Heart right ventricle (tissue), 16 donors: ENCODE data around the gene UBD. TPM values are rescaled to one million over a fixed set of nuclear protein-coding genes. Genes with fewer than 3 reads are reported as not detected.

Source experiments
- ATAC-seq, 8 donors: fragments of 200-7000 bp; cut with Tn5 transposase; one replicate each; pipeline ENCODE4 v1.9.1; 2020; ENCODE audit warnings: mild to moderate bottlenecking in 8 of 8, moderate library complexity in 8 of 8, moderate number of reproducible peaks in 1 of 8
- DNase-seq, 2 donors: peaks; one replicate each; pipeline ENCODE4 v3.0.0-alpha.2; 2020
- H3K27ac ChIP-seq, 10 donors: fragments of 200-600 bp; sonication (generic) in 2 of 10; one replicate each; pipeline versions ENCODE4 v1.5.0 to v1.8.0; 2020 to 2022; ENCODE audit warnings: mild to moderate bottlenecking in 3 of 10
- H3K27me3 ChIP-seq, 7 donors: fragments of 200-600 bp; one replicate each; pipeline ENCODE4 v1.8.0; 2021 to 2022; ENCODE audit warnings: mild to moderate bottlenecking in 2 of 7
- H3K36me3 ChIP-seq, 9 donors: fragments of 200-600 bp; sonication (generic) in 1 of 9; one replicate each; pipeline versions ENCODE4 v1.5.0 to v1.8.0; 2020 to 2022; ENCODE audit warnings: mild to moderate bottlenecking in 2 of 9
- H3K4me1 ChIP-seq, 9 donors: fragments of 200-600 bp; sonication (generic) in 1 of 9; one replicate each; pipeline versions ENCODE4 v1.5.0 to v1.8.0; 2020 to 2022; ENCODE audit warnings: mild to moderate bottlenecking in 4 of 9
- H3K4me3 ChIP-seq, 10 donors: fragments of 200-600 bp; sonication (generic) in 2 of 10; one replicate each; pipeline versions ENCODE4 v1.5.0 to v1.8.0; 2020 to 2022; ENCODE audit warnings: mild to moderate bottlenecking in 7 of 10, moderate library complexity in 2 of 10
- H3K9me3 ChIP-seq, 11 donors: fragments of 200-600 bp in 10 of 11; sonication (generic) in 2 of 11; one replicate each; pipeline versions ENCODE4 v1.5.0 to v1.8.0; 2013 to 2022; ENCODE audit warnings: mild to moderate bottlenecking in 2 of 11, control low read depth in 1 of 11, moderate library complexity in 1 of 11
- WGBS, 2 donors: extraction: QIAGEN DNeasy Blood & Tissue Kit; methylation state at CpG; one replicate each; pipeline ENCODE4 v1.1.7; 2013; ENCODE audit warnings: inconsistent platforms in 1 of 2; 5-methylcytosine and 5-hydroxymethylcytosine counted together
- intact Hi-C, 10 donors: fragments of 100-400 bp; cut with DNase I; formaldehyde crosslinking; loops; one replicate each; pipeline versions ENCODE4 v1.11.1 to v1.14.2; 2022
- polyA plus RNA-seq, 2 donors: library from polyadenylated mRNA; stranded (reverse); fragments of 200-250 nt; gene quantifications; one replicate each; pipeline ENCODE4 v1.2.3, GENCODE V29; 2013
- total RNA-seq, 10 donors: library from RNA; stranded (reverse); fragmentation: NEBNext Ultra II Directional in 3 of 10; extraction: Animal tissue kit (Norgen Biotek cat#: 25700) in 3 of 10; gene quantifications; one replicate each; pipeline versions ENCODE4 v1.2.1 to v1.2.4, GENCODE V29; 2021 to 2023
- TF ChIP-seq, protein P1 (sequence below), 9 donors: fragments of 200-600 bp; sonication (generic) in 2 of 9; IDR thresholded peaks; one replicate each; pipeline versions ENCODE4 v1.5.0 to v1.8.0; 2021 to 2022; ENCODE audit warnings: antibody characterized with exemption in 9 of 9, mild to moderate bottlenecking in 5 of 9, moderate library complexity in 1 of 9
- donor health status: Arrhythmogenic right ventricular cardiomyopathy.
- donor health status: ischemic (EF 13 %, LVEDD 7.1; RV severe dilation, severe dysfunction).
- donor health status: healthy with polysubstance abuse.
- donor health status: DM: no; HTN: yes; CAD: no.
- donor health status: DM: no; HTN: no; CAD: no.
- donor health status: ischemic (EF 25% LVEDD 6.9; RV normal size, moderate dysfunction).
- donor health status: ischemic (EF 25% LVEDD 5.7; RV mildly dilated, moderate dysfunction).
- donor health status: healthy.
- donor health status: DM: yes; HTN: yes; CAD: no.
- donor health status: Ischemic cardiomyopathy.
- donor health status: ischemic (EF 35%, LVEDD 5.7; RV mildly dilated, moderate dysfunction).
- donor health status: nonischemic (EF 11% LVEDD 7.7; RV severe dilation, severe dysfunction).
- donor health status: DM: yes; HTN: yes; CAD: no.
- donor health status: PGD.
- donor health status: ischemic (EF 29% LVEDD 5.4; RV normal size, mild dysfunction).
- donor health status: nonischemic (EF 23%, LVEDD 6.1; RV moderate dilation, normal function).

The UBD gene
- total and polyA plus RNA-seq, 12 donors = 0.23 to 53.8 (median 0.42) TPM; not detected in 7

GRCh38 chr6:29506446-29507067 is 53.0 kb downstream of the UBD start:
- Histone ChIP-seq H3K27ac (no peak overlapping the region), H3K4me3 (no peak overlapping the region), H3K9me3 (no peaks in the 10 kb centered on the region), H3K4me1 (no peaks in the 10 kb centered on the region), H3K36me3 (no peaks in the 10 kb centered on the region), H3K27me3 (peaks cover 0 to 28% (median 4%) of the 10 kb centered on the region in 7 donors)
- TF ChIP-seq, protein P1, sequence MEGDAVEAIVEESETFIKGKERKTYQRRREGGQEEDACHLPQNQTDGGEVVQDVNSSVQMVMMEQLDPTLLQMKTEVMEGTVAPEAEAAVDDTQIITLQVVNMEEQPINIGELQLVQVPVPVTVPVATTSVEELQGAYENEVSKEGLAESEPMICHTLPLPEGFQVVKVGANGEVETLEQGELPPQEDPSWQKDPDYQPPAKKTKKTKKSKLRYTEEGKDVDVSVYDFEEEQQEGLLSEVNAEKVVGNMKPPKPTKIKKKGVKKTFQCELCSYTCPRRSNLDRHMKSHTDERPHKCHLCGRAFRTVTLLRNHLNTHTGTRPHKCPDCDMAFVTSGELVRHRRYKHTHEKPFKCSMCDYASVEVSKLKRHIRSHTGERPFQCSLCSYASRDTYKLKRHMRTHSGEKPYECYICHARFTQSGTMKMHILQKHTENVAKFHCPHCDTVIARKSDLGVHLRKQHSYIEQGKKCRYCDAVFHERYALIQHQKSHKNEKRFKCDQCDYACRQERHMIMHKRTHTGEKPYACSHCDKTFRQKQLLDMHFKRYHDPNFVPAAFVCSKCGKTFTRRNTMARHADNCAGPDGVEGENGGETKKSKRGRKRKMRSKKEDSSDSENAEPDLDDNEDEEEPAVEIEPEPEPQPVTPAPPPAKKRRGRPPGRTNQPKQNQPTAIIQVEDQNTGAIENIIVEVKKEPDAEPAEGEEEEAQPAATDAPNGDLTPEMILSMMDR (IDR thresholded peaks at IDR 0.05) = no peak
- DNase-seq = no peak
- ATAC-seq = no peak
- intact Hi-C loops = no loop called here
- 68 to 77% methylated on average over 11 of the region's 11 CpGs for WGBS, 2 donors

DNA sequence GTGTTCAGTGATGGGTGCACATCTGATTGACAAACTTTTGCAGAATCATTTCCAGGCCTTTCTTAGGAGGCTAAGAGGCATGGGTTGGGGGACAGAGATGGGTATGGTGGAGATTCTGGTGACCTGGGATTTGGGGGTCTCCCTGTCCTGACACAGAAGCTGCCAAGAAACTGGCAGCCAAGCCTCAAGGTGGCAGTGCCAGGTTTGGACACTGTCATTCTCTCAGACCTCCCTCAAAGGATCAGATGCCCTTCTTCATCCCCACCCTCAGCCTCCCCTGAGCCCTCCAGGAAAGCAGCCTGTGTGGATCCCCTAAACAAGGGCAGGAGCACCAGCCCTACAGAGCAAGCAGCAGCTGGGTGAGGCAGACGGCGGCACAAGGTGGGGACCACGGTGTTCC is 53.7 kb downstream of the UBD start:
- intact Hi-C loops = no loop called here
- Histone ChIP-seq H3K36me3 (no peaks in the 10 kb centered on the region), H3K9me3 (no peaks in the 10 kb centered on the region), H3K27me3 (peaks cover 0 to 34% (median 12%) of the 10 kb centered on the region in 7 donors), H3K27ac (no peak overlapping the region), H3K4me3 (no peak overlapping the region), H3K4me1 (no peaks in the 10 kb centered on the region)
- ATAC-seq = no peak
- WGBS, 2 donors = 93 to 94% methylated on average over 3 of the region's 3 CpGs
- TF ChIP-seq, protein P1 (IDR thresholded peaks at IDR 0.05) = no peak
- no peak for DNase-seq

Other genes starting within 250 kb of the UBD start
- gene OR5V1, start 190.9 kb downstream of the UBD start, total RNA-seq = not detected
- not detected for gene OR5V1, start 190.9 kb downstream of the UBD start, polyA plus RNA-seq
- not detected for gene OR12D3, start 184.4 kb downstream of the UBD start, total RNA-seq
- not detected for gene OR12D3, start 184.4 kb downstream of the UBD start, polyA plus RNA-seq
- gene OR12D2, start 164.1 kb downstream of the UBD start, total RNA-seq = not detected
- gene OR12D2, start 164.1 kb downstream of the UBD start, polyA plus RNA-seq = not detected
- not detected for gene OR12D1, start 144.8 kb downstream of the UBD start, total RNA-seq
- not detected for gene OR12D1, start 144.8 kb downstream of the UBD start, polyA plus RNA-seq
- gene OR10C1, start 120.4 kb downstream of the UBD start, total RNA-seq = not detected
- gene OR10C1, start 120.4 kb downstream of the UBD start, polyA plus RNA-seq = not detected
- not detected for gene OR11A1, start 102.7 kb downstream of the UBD start, total RNA-seq
- gene OR11A1, start 102.7 kb downstream of the UBD start, polyA plus RNA-seq = not detected
- gene OR2H1, start 102.6 kb downstream of the UBD start, total RNA-seq = not detected
- gene OR2H1, start 102.6 kb downstream of the UBD start, polyA plus RNA-seq = not detected
- gene MAS1L, start 71.8 kb downstream of the UBD start, total RNA-seq = not detected
- not detected for gene MAS1L, start 71.8 kb downstream of the UBD start, polyA plus RNA-seq
- gene OR2H2, start 25.4 kb upstream of the UBD start, total RNA-seq = not detected
- gene OR2H2, start 25.4 kb upstream of the UBD start, polyA plus RNA-seq = not detected
- 10 to 100 TPM; 10.2 to 31.0 (median 18.2) TPM for gene GABBR1, start 73.5 kb upstream of the UBD start, total RNA-seq
- 10 to 100 TPM; 10.4 to 41.3 TPM for gene GABBR1, start 73.5 kb upstream of the UBD start, polyA plus RNA-seq
- 10 to 100 TPM in 2 of 10 donors, 1 to 10 TPM in 8; 1.6 to 13.6 (median 3.2) TPM for gene MOG, start 97.4 kb upstream of the UBD start, total RNA-seq
- gene MOG, start 97.4 kb upstream of the UBD start, polyA plus RNA-seq = 1 to 10 TPM in 1 of 2 donors, under 1 TPM in 1; 0.19 to 3.1 TPM
- gene ZFP57, start 121.4 kb upstream of the UBD start, total RNA-seq = 10 to 100 TPM in 1 of 10 donors, 1 to 10 TPM in 2, under 1 TPM in 1, not detected in 6; 0.53 to 14.7 (median 6.0) TPM
- under 1 TPM in 1 of 2 donors, not detected in 1; 0.06 TPM for gene ZFP57, start 121.4 kb upstream of the UBD start, polyA plus RNA-seq
- 100 to 1,000 TPM in 1 of 10 donors, 10 to 100 TPM in 9; 24.0 to 191 (median 31.6) TPM for gene HLA-F, start 163.7 kb upstream of the UBD start, total RNA-seq
- gene HLA-F, start 163.7 kb upstream of the UBD start, polyA plus RNA-seq = 100 to 1,000 TPM in 1 of 2 donors, 10 to 100 TPM in 1; 61.7 to 105 TPM